C4-2B (cell line): Measurements from ENCODE around the gene C14orf132.

Experiments
- H3K27ac ChIP-seq: fragments of 450-650 bp; 2 replicates; pipeline ENCODE4 v1.5.1; 2017
- ZFX ChIP-seq: fragments of 450-650 bp; IDR thresholded peaks from 2 replicates; pipeline ENCODE4 v1.6.1; 2017
- TF ChIP-seq, protein P1 (sequence below): fragments of 450-650 bp; conservative IDR thresholded peaks from 2 replicates; pipeline ENCODE4 v1.5.1; 2017; ENCODE audit warnings: mild to moderate bottlenecking

Gene C14orf132

DNA sequence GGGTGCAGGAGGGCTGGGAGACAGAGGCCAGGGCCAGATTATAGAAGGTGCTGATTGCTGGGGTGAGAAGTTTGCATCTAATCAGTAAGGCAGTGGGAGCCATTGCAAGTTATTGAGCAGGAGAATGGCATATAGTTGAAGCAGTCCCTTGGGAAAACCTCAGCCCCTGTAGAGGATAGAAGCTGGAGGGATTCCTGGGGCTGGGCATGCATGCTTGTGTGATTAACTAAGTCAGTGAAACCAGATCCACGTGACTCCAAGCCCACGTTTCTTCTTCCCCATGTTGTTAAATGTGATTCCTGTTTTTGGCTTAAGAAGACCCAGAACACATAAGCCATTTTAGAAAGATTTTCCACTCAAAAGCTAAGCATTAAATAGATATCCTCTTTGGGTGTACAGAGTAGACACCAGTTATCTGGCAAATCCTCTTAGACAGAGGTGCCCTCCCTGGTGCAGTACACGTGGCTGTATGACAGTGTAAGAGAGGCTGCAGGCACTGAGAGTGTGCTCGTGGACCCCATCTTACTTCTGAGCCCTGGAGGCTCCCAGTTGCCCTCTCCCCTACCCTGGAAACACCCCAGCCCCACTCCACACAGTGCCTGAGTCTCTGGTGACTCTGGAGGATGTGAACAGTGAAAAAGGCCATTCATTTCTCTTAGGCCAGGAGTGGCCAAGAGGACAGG, 3.2 kb downstream of the C14orf132 start:
- TF ChIP-seq, protein P1, sequence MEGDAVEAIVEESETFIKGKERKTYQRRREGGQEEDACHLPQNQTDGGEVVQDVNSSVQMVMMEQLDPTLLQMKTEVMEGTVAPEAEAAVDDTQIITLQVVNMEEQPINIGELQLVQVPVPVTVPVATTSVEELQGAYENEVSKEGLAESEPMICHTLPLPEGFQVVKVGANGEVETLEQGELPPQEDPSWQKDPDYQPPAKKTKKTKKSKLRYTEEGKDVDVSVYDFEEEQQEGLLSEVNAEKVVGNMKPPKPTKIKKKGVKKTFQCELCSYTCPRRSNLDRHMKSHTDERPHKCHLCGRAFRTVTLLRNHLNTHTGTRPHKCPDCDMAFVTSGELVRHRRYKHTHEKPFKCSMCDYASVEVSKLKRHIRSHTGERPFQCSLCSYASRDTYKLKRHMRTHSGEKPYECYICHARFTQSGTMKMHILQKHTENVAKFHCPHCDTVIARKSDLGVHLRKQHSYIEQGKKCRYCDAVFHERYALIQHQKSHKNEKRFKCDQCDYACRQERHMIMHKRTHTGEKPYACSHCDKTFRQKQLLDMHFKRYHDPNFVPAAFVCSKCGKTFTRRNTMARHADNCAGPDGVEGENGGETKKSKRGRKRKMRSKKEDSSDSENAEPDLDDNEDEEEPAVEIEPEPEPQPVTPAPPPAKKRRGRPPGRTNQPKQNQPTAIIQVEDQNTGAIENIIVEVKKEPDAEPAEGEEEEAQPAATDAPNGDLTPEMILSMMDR, result no peak
- TF ChIP-seq ZFX, result no peak
- H3K27ac ChIP-seq, result no peak overlapping the region

DNA sequence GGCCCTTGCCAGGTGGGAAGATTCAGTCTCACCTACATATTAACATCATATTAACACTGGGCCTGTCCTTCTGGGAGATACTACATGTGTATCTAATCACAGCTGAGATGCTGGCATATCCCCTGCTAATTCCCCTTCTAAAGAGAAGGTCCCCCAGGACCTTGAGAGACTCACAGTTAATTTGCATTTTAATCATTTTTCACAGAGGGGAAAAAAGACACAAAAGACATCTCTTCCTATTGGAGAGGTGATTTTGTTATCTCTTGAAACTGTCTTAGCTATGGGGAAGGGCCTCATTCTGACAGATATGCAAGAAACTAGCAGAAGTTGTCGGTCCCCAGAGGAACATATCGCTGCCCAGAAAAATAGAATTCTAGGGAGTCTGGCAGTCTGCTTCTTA, 7.5 kb downstream of the C14orf132 start:
- H3K27ac ChIP-seq, result no peak overlapping the region
- no peak for TF ChIP-seq ZFX
- TF ChIP-seq, protein P1, result no peak

DNA sequence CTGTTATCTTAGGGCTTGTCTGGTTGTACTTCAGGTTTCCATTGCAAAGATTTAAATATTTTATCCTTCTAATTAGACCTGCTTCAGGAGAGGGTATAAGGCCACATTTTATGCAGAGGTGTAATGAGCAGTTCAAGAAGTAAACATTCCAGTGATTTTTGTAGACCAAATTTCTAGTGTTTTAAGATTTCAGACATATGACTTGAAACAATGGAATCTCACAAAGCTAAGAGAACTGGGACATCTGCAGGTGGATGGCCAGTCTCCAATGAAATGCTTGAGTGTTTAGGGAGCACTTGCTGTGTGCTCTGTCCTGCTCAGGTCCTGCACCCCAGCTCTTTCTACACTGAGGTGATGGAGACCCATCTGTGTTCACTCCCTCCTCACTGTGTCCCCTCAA, 7.9 kb downstream of the C14orf132 start:
- TF ChIP-seq ZFX, result no peak
- TF ChIP-seq, protein P1, result no peak

DNA sequence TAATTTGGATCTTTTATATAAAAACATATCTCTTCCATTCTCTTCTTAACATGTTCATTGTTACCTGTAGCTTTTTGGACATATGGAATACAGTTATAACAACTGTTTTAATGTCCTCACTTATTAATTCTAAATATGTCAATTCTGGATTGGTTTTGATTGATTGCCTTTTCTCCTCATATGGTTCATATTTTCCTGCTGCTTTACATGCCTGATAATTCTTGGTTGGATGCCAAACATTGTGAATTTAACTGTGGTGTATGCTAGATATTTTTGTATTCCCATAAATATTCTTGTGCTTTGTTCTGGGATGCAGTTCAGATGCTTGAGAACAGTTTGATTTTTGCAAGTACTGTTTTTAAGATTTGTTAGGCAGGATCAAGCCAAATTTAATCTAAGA, 10.8 kb downstream of the C14orf132 start:
- TF ChIP-seq, protein P1, result no peak
- no peak for TF ChIP-seq ZFX
- H3K27ac ChIP-seq, result no peak overlapping the region

More for the DNA sequence above, 7.9 kb downstream of the C14orf132 start:
- no peak overlapping the region for H3K27ac ChIP-seq

DNA sequence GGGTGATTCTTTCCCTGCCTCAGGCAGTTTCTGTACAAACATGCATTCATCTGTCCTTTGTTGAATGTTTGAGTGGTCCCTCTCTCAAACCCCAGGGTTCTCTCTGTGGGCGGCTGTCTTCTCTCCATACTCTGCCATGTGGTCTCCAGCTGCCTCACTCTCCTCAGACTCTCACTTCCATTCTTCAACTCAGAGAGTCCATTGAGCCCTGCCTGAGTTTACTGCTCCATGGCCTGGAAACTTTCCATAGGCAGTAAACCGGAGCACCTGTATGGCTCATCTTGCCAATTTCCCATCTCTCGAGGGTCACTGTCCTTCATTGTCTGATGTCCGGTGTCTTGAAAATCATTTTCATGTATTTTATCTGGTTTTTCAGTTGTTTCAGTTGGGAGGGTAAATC, 11.3 kb downstream of the C14orf132 start:
- H3K27ac ChIP-seq, result no peak overlapping the region
- TF ChIP-seq, protein P1, result no peak
- TF ChIP-seq ZFX, result no peak

DNA sequence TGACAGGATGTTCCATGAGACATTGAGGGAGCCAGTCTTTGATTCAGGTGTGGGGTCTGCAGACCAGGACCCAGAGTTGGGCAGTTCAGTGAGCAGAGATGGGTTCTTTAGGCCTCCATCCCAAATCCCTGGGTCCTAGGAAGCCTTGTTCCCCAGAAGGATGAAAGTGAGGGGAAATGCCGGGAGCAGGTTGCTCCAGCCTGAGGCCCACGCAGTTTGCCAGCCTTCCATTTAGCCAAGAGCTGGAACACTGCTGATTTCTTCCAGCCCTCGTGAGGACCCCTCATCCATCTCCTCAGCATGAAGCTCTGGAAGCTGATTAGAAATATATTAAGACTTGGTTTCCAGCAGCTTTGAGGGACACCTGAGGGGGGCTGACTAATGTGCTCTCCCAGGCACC, 12.1 kb downstream of the C14orf132 start:
- no peak overlapping the region for H3K27ac ChIP-seq
- no peak for TF ChIP-seq ZFX
- TF ChIP-seq, protein P1, result no peak

DNA sequence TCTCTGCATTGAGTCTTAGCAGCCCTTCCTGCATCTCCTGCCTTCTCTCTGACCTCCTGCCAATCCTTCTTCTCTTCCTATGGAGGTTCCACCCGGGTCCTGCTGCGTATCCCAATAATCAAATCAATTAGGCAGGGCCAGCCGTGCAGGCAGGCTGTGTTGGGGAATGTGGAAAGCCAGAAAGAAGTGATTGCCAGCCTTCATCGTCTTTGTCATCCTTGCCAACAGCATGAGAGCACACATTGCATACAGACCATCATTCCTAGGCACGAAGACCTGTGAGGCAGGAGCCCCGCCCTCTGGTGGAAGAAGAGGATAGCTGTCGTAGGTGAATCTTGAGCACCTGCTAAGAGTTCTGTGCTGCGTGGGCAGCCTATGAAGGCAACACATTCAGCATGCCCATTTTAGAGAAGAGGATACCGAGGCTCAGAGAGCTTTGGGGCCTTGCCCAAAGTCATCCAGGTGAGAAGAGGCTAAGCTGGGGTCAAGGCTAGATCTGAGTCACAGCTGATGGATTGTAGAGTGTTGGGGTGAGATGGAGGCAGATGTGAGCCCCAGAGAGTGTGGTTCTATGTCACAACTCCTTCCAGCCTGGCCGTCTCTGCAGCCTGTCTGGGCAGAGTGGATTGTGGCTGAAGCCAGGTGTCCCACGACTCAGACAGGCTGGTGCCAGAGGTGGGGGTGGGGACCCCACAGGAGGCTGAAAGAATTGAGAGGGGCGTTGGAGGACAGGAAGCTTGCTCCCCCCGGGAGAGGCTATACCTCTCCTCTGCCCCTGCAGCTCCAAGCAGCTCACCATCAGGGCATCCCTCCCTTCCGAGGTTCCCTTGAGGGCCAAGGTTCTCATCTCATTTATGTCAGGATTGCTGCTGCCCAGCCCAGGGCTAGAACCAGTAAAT, 12.7 kb downstream of the C14orf132 start:
- H3K27ac ChIP-seq, result no peak overlapping the region
- TF ChIP-seq, protein P1, result peak; percentile 72
- TF ChIP-seq ZFX, result no peak
